Activated CD4-positive, alpha-beta T cell treated with anti-CD3 and anti-CD28 coated beads, Interleukin-2, amount 10 ng/mL, durations not matched to agents 7 days and 5 days (primary cell): ENCODE data around the gene CD6. TPM values are rescaled to one million over a fixed set of nuclear protein-coding genes. Genes with fewer than 3 reads are reported as not detected.

Experiments used
- CTCF ChIA-PET: fragments of 350-600 bp; sonication (Branson Sonifier 250); formaldehyde crosslinking; loops from one replicate; lab custom pipeline; 2021; ENCODE audit warnings: antibody characterized with exemption; lab: Charles Lee
- POLR2A ChIA-PET: fragments of 350-600 bp; sonication (Branson Sonifier 250); formaldehyde crosslinking; loops from one replicate; lab custom pipeline; 2021; ENCODE audit warnings: antibody characterized with exemption; lab: Charles Lee
- DNase-seq: peaks from one replicate; pipeline ENCODE4 v3.0.0-alpha.2; 2020
- H3K27ac Mint-ChIP-seq: one replicate; pipeline ENCODE4 v1.8.0; 2021; ENCODE audit warnings: mild to moderate bottlenecking, moderate library complexity, mixed read lengths
- H3K27me3 Mint-ChIP-seq: one replicate; pipeline ENCODE4 v1.8.0; 2021; ENCODE audit warnings: mixed read lengths
- H3K36me3 Mint-ChIP-seq: one replicate; pipeline ENCODE4 v1.8.0; 2021; ENCODE audit warnings: low read depth, mixed read lengths
- H3K4me1 Mint-ChIP-seq: one replicate; pipeline ENCODE4 v1.8.0; 2021; ENCODE audit warnings: mixed read lengths
- H3K4me3 Mint-ChIP-seq: one replicate; pipeline ENCODE4 v1.8.0; 2021; ENCODE audit warnings: mild to moderate bottlenecking, moderate library complexity, mixed read lengths
- H3K9me3 Mint-ChIP-seq: one replicate; pipeline ENCODE4 v1.8.0; 2021; ENCODE audit warnings: mixed read lengths
- total RNA-seq, 2 experiments: library from RNA; stranded (reverse); gene quantifications; one replicate each; pipeline ENCODE4 v1.2.3, GENCODE V29; 2021

CD6 gene
- total RNA-seq, 2 experiments from 2014 or later, result 368 to 402 TPM

- ChIA-PET POLR2A (no interaction called here), CTCF (no interaction called here)
- Mint-ChIP-seq H3K4me1 (peaks cover 15% of the 10 kb centered on the region), H3K27ac (no peak overlapping the region), H3K4me3 (no peak overlapping the region), H3K27me3 (peaks cover 2% of the 10 kb centered on the region), H3K36me3 (no peaks in the 10 kb centered on the region), H3K9me3 (no peaks in the 10 kb centered on the region)
- no peak for DNase-seq
These were observed 33.7 kb upstream of the CD6 start for GRCh38 chr11:60937811-60938210.

GRCh38 chr11:60938500-60938899 lies 33.0 kb upstream of the CD6 start:
- H3K27ac Mint-ChIP-seq, result no peak overlapping the region
- no peaks in the 10 kb centered on the region for H3K9me3 Mint-ChIP-seq
- CTCF ChIA-PET, result interaction anchor here (1.0 to 1.1 kb wide), 2 partner anchors 24 to 345 kb away, joined by 3 to 5 read pairs; no protein-coding TSS in a partner anchor
- no peak for DNase-seq
- H3K4me3 Mint-ChIP-seq, result no peak overlapping the region
- POLR2A ChIA-PET, result no interaction called here
- H3K36me3 Mint-ChIP-seq, result no peaks in the 10 kb centered on the region
- peaks cover 15% of the 10 kb centered on the region for H3K4me1 Mint-ChIP-seq
- peaks cover 2% of the 10 kb centered on the region for H3K27me3 Mint-ChIP-seq

DNA sequence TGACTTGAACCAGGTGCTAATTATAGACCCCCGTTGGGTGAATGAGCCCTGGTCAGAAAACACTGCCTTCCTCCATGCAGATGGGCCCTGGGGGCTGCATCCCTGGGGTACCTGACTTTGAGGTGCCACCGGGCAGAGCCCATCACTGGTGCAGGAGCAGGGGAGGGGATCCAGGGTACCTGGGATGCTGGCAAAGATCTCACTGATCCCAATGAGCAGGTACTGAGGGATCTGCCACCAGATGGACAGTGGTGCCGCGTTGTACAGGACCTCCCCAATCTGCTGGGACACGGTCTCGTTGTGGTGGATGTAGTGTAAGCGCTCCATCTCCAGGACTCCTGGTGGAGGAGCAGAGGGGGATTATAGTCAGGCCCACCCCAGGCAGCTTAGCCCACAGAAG lies 32.2 kb upstream of the CD6 start:
- H3K4me1 Mint-ChIP-seq, result peaks cover 15% of the 10 kb centered on the region
- POLR2A ChIA-PET, result no interaction called here
- CTCF ChIA-PET, result interaction anchor here (1.0 to 1.4 kb wide), 5 partner anchors 9 to 344 kb away, joined by 3 to 5 read pairs (median 4); no protein-coding TSS in a partner anchor

DNA sequence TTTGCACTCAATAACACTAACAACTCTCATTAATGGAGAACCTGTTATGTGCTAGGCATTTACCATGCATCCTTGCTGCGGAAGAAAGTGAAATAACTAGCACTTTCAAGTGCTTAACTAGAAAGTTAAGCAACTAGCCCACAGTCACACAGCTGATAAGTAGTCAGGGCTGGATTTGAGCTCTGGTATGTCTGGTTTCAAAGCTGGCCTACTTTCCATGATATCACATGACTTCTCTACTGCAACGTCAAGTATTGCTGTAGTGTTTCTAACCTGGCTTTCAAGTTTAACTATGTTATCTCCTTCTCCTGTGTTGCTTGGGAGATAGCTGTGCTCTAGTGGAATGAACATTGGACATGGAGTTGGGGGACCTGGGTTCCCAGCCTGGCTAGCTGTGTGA lies 31.6 kb upstream of the CD6 start:
- Mint-ChIP-seq H3K27ac (no peak overlapping the region), H3K4me1 (peaks cover 15% of the 10 kb centered on the region), H3K27me3 (no peaks in the 10 kb centered on the region), H3K4me3 (no peak overlapping the region), H3K36me3 (no peaks in the 10 kb centered on the region), H3K9me3 (no peaks in the 10 kb centered on the region)
- CTCF ChIA-PET, result interaction anchor here (1.0 to 1.4 kb wide), 5 partner anchors 9 to 220 kb away, joined by 3 to 5 read pairs (median 4); no protein-coding TSS in a partner anchor
- no peak for DNase-seq
- POLR2A ChIA-PET, result interaction anchor here (0.6 kb wide), 1 partner anchor 204 kb away, joined by 5 read pairs; no protein-coding TSS in a partner anchor

More for the DNA sequence above, 32.2 kb upstream of the CD6 start:
- Mint-ChIP-seq H3K9me3 (no peaks in the 10 kb centered on the region), H3K4me3 (no peak overlapping the region), H3K27ac (no peak overlapping the region), H3K36me3 (no peaks in the 10 kb centered on the region), H3K27me3 (no peaks in the 10 kb centered on the region)
- DNase-seq, result no peak

DNA sequence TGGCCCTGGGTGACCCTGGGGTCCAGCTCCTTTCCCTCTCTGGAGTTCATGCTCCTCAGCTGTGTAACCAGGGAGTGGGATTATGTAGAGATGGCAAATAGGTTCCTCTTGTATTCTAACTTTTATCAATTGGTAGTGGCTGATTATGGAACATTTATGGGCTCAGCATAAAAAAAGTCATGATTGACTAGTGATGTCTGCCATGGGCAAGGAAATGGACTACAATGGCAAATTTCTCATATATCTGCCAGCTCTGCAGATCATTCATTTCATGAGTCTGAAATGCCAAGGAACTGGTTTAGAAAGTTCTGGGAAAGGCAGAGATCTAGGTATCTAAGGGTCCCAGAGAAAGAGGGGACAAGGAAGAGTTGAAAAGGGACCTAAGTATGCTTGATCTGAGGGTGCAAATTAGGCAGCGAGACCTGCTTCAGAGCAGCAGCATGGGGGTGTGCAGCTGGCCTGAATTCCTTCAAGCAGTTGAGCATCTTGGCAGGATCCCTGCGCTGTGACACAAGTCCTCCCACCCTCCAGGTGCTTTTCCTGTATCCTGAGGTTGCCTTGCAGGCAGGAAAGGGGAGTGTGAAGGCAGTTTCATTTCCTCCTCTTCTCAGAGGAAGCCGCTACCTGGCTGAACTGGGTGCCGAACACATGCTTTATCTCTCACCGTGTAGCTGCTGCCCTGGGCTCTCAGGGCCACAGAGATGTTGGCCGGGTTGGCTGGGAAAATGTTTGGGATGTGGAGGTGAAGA lies 29.9 kb upstream of the CD6 start:
- Mint-ChIP-seq H3K27me3 (no peaks in the 10 kb centered on the region), H3K4me1 (peaks cover 17% of the 10 kb centered on the region), H3K27ac (no peak overlapping the region), H3K4me3 (no peak overlapping the region), H3K9me3 (no peaks in the 10 kb centered on the region), H3K36me3 (no peaks in the 10 kb centered on the region)
- CTCF ChIA-PET, result interaction anchor here (0.6 to 2.1 kb wide), 3 partner anchors 26 to 723 kb away, joined by 3 to 7 read pairs (median 3); no protein-coding TSS in a partner anchor
- DNase-seq, result no peak
- POLR2A ChIA-PET, result no interaction called here

- ChIA-PET CTCF (interaction anchor here (0.6 to 2.1 kb wide), 3 partner anchors 25 to 722 kb away, joined by 3 to 7 read pairs (median 3); no protein-coding TSS in a partner anchor), POLR2A (no interaction called here)
- Mint-ChIP-seq H3K27ac (no peak overlapping the region), H3K9me3 (no peaks in the 10 kb centered on the region), H3K36me3 (no peaks in the 10 kb centered on the region), H3K4me3 (no peak overlapping the region), H3K4me1 (peaks cover 17% of the 10 kb centered on the region), H3K27me3 (no peaks in the 10 kb centered on the region)
- DNase-seq, result no peak
These were observed 29.3 kb upstream of the CD6 start for GRCh38 chr11:60942219-60942618.

DNA sequence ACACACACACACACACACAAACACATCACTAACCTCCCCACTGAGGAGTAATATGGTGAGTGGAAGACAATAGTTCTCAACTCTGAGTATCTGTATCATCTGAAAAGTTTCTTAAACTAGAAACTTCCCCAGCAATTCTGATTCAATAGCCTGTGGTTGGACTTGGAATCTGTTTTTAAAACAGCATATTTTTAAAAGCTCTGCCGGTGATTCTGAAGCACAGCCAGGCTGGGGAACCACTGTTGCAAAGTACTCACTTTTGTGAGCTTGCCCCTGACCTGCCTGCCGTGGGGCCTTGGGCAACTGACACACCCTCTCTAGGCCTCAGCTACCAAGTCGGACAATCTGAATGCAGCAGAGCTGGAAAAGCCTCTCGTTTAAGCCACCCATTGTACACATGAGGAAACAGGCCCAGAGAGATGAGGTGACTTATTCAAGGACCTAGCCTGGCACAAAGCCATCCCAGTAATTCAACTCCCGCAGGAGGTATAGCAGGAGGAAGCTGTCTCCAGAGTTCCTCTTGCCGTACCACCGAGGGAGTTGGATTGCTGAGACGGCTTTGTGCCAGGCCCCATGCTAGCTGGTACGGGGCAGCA lies 28.4 kb upstream of the CD6 start:
- POLR2A ChIA-PET, result no interaction called here
- CTCF ChIA-PET, result no interaction called here
- no peaks in the 10 kb centered on the region for H3K36me3 Mint-ChIP-seq
- no peaks in the 10 kb centered on the region for H3K9me3 Mint-ChIP-seq
- no peak overlapping the region for H3K4me3 Mint-ChIP-seq
- DNase-seq, result no peak
- no peaks in the 10 kb centered on the region for H3K27me3 Mint-ChIP-seq
- no peak overlapping the region for H3K27ac Mint-ChIP-seq
- H3K4me1 Mint-ChIP-seq, result peaks cover 17% of the 10 kb centered on the region

DNA sequence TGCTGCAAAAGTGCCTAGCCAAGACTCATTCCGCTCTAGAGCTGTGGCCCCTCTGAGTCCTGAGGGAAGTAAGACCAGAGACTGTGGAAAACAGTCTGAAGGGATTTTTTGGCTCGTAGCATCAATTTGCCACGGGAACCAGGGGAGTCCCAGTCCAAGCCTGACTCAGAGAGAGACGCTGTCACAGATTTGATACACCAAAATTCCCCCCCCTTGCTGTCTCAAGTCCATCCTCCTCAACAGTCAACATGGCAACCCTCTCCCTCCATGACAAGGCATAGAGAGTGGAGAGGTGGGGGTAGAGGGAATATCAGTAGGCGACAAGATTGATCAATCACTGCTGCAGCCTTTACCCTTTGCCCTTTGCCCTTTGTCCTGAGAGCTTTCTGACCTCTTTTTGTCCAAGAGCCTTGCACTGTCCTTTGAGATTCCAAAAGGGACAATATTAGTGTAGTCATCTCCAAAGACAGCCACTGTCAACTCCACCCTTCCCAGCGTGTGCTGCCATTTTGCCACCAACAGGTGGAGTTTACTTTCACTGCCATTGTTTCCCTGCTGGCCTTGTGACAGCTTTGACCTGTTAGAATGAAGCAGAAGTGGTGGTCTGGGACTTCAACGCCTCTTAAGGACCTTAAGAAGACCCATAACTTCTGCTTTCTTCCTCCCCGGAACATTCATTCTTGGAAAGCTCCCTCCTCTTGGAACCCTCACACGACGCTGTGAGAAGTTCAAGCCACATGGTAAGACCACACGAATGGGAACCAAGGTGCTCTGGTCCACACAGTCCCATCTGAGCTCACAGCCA lies 26.8 kb upstream of the CD6 start:
- POLR2A ChIA-PET, result no interaction called here
- Mint-ChIP-seq H3K9me3 (no peaks in the 10 kb centered on the region), H3K27ac (peak overlapping the region; percentile 13), H3K4me3 (no peak overlapping the region), H3K4me1 (peaks cover 19% of the 10 kb centered on the region), H3K36me3 (no peaks in the 10 kb centered on the region), H3K27me3 (peaks cover 5% of the 10 kb centered on the region)
- no peak for DNase-seq
- CTCF ChIA-PET, result interaction anchor here (1.0 to 1.6 kb wide), 2 partner anchors 13 to 29 kb away, joined by 3 to 4 read pairs; no protein-coding TSS in a partner anchor

DNA sequence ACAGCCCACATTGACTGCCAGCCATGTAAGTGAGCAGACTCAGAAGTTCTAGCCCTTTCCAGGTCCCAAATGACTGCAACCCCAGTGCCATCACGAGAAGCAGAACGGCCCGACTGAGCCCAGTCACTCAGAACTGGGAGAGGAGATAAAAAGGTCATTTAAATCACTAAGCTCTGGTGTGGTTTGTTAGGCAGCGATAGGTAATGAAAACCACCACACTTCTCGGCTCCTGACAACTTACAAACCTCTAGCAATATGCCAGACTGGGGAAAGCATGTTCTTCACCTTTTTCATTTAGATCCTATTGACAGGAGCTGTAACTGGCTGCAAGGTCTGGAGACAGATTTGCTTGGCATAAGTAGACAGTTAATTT lies 26.2 kb upstream of the CD6 start:
- Mint-ChIP-seq H3K4me1 (peaks cover 19% of the 10 kb centered on the region), H3K9me3 (no peaks in the 10 kb centered on the region), H3K27me3 (peaks cover 8% of the 10 kb centered on the region), H3K36me3 (no peaks in the 10 kb centered on the region), H3K27ac (peak overlapping the region; percentile 13), H3K4me3 (no peak overlapping the region)
- no peak for DNase-seq
- ChIA-PET CTCF (interaction anchor here (1.0 to 1.6 kb wide), 3 partner anchors 14 to 30 kb away, joined by 3 to 4 read pairs (median 3); no protein-coding TSS in a partner anchor), POLR2A (no interaction called here)

GRCh38 chr11:60946601-60947264 lies 24.7 kb upstream of the CD6 start:
- H3K4me1 Mint-ChIP-seq, result peaks cover 15% of the 10 kb centered on the region
- ChIA-PET CTCF (interaction anchor here (1.3 to 1.6 kb wide), 2 partner anchors 15 to 17 kb away, joined by 3 to 4 read pairs; no protein-coding TSS in a partner anchor), POLR2A (no interaction called here)
- no peak overlapping the region for H3K27ac Mint-ChIP-seq
- DNase-seq, result no peak
- peaks cover 11% of the 10 kb centered on the region for H3K27me3 Mint-ChIP-seq
- no peaks in the 10 kb centered on the region for H3K9me3 Mint-ChIP-seq
- H3K4me3 Mint-ChIP-seq, result no peak overlapping the region
- H3K36me3 Mint-ChIP-seq, result no peaks in the 10 kb centered on the region

- Mint-ChIP-seq H3K9me3 (no peaks in the 10 kb centered on the region), H3K4me3 (no peak overlapping the region), H3K27me3 (peaks cover 16% of the 10 kb centered on the region), H3K4me1 (peaks cover 22% of the 10 kb centered on the region), H3K36me3 (no peaks in the 10 kb centered on the region), H3K27ac (no peak overlapping the region)
- POLR2A ChIA-PET, result no interaction called here
- CTCF ChIA-PET, result no interaction called here
- no peak for DNase-seq
These were observed 23.8 kb upstream of the CD6 start for GRCh38 chr11:60947700-60948099.

- H3K27me3 Mint-ChIP-seq, result peaks cover 16% of the 10 kb centered on the region
- no peak overlapping the region for H3K27ac Mint-ChIP-seq
- ChIA-PET POLR2A (no interaction called here), CTCF (interaction anchor here (0.7 to 1.0 kb wide), 2 partner anchors 9 to 34 kb away, joined by 3 read pairs; no protein-coding TSS in a partner anchor)
- H3K9me3 Mint-ChIP-seq, result no peaks in the 10 kb centered on the region
- peaks cover 27% of the 10 kb centered on the region for H3K4me1 Mint-ChIP-seq
- H3K4me3 Mint-ChIP-seq, result no peak overlapping the region
- no peak for DNase-seq
- H3K36me3 Mint-ChIP-seq, result no peaks in the 10 kb centered on the region
These were observed 23.2 kb upstream of the CD6 start for GRCh38 chr11:60948250-60948649.
